DMS 273 (cell line): Measurements from ENCODE around the gene GLI2.

Source experiments
- DNase-seq: peaks from one replicate; lab custom pipeline; 2025; ENCODE audit not compliant: unreplicated experiment; lab: John Stamatoyannopoulos, UW

GLI2 gene

GRCh38 chr2:120735746-120736170 is at the start of gene GLI2:
Gene GLI2, plus strand, starts transcription at chr2:120735868. Its CDS starts 61,453 bp downstream, at chr2:120797321.
- peak; percentile 93 for DNase-seq

GRCh38 chr2:120685974-120686297 is 49.7 kb upstream of the GLI2 start:
- DNase-seq, result no peak

GRCh38 chr2:120686511-120687168 is 49.0 kb upstream of the GLI2 start:
- no peak for DNase-seq

GRCh38 chr2:120687210-120687609 is 48.5 kb upstream of the GLI2 start:
- no peak for DNase-seq

- no peak for DNase-seq
Observed at GRCh38 chr2:120690521-120690920, 45.1 kb upstream of the GLI2 start.

- no peak for DNase-seq
Observed at GRCh38 chr2:120691410-120691809, 44.3 kb upstream of the GLI2 start.

GRCh38 chr2:120692691-120693090 is 43.0 kb upstream of the GLI2 start:
- no peak for DNase-seq

- DNase-seq, result no peak
Observed at GRCh38 chr2:120693121-120693520, 42.5 kb upstream of the GLI2 start.

GRCh38 chr2:120694034-120694433 is 41.6 kb upstream of the GLI2 start:
- DNase-seq, result no peak

- DNase-seq, result no peak
Observed at GRCh38 chr2:120697471-120697870, 38.2 kb upstream of the GLI2 start.

- peak; percentile 21 for DNase-seq
Observed at GRCh38 chr2:120699292-120699691, 36.4 kb upstream of the GLI2 start.

- DNase-seq, result no peak
Observed at GRCh38 chr2:120700659-120701058, 35.0 kb upstream of the GLI2 start.

- DNase-seq, result no peak
Observed at GRCh38 chr2:120701096-120701495, 34.6 kb upstream of the GLI2 start.

- DNase-seq, result no peak
Observed at GRCh38 chr2:120701499-120701898, 34.2 kb upstream of the GLI2 start.

GRCh38 chr2:120702061-120702460 is 33.6 kb upstream of the GLI2 start:
- DNase-seq, result peak; percentile 68

- no peak for DNase-seq
Observed at GRCh38 chr2:120702801-120703200, 32.9 kb upstream of the GLI2 start.

GRCh38 chr2:120703330-120703994 is 32.2 kb upstream of the GLI2 start:
- DNase-seq, result no peak

GRCh38 chr2:120704696-120705095 is 31.0 kb upstream of the GLI2 start:
- DNase-seq, result no peak

GRCh38 chr2:120707816-120708215 is 27.9 kb upstream of the GLI2 start:
- DNase-seq, result no peak

- DNase-seq, result no peak
Observed at GRCh38 chr2:120708944-120709607, 26.6 kb upstream of the GLI2 start.

- DNase-seq, result peak; percentile 66
Observed at GRCh38 chr2:120709608-120710041, 26.0 kb upstream of the GLI2 start.

- no peak for DNase-seq
Observed at GRCh38 chr2:120710256-120710655, 25.4 kb upstream of the GLI2 start.
